Activated CD8-positive, alpha-beta T cell treated with anti-CD3 and anti-CD28 coated beads for 36 hours (primary cell): ENCODE data around the gene SOCS3. TPM values are rescaled to one million over a fixed set of nuclear protein-coding genes. Genes with fewer than 3 reads are reported as not detected.

Experiments
- ATAC-seq: fragments of 200-7000 bp; cut with Tn5 transposase; one replicate; pipeline ENCODE4 v1.10.0; 2021; ENCODE audit warnings: mild to moderate bottlenecking, moderate library complexity
- CTCF ChIA-PET: fragments of 350-600 bp; sonication (Branson Sonifier 250); formaldehyde crosslinking; loops from one replicate; lab custom pipeline; 2021; ENCODE audit warnings: antibody characterized with exemption; lab: Charles Lee
- POLR2A ChIA-PET: fragments of 350-600 bp; sonication (Branson Sonifier 250); formaldehyde crosslinking; loops from one replicate; lab custom pipeline; 2021; ENCODE audit warnings: antibody characterized with exemption; lab: Charles Lee
- DNase-seq: peaks from one replicate; pipeline ENCODE4 v3.0.0-alpha.2; 2020
- H3K27ac Mint-ChIP-seq: one replicate; pipeline ENCODE4 v1.8.0; 2021; ENCODE audit warnings: mild to moderate bottlenecking, mixed read lengths
- H3K27me3 Mint-ChIP-seq: one replicate; pipeline ENCODE4 v1.8.0; 2021; ENCODE audit warnings: mixed read lengths
- H3K36me3 Mint-ChIP-seq: one replicate; pipeline ENCODE4 v1.8.0; 2021; ENCODE audit warnings: low read depth, mixed read lengths
- H3K4me1 Mint-ChIP-seq: one replicate; pipeline ENCODE4 v1.8.0; 2021; ENCODE audit warnings: low read depth, mixed read lengths
- H3K4me3 Mint-ChIP-seq: one replicate; pipeline ENCODE4 v1.8.0; 2021; ENCODE audit warnings: mild to moderate bottlenecking, moderate library complexity, mixed read lengths
- H3K9me3 Mint-ChIP-seq: one replicate; pipeline ENCODE4 v1.8.0; 2021; ENCODE audit warnings: mixed read lengths
- CTCF ChIP-seq: fragments of 200-600 bp; IDR thresholded peaks from one replicate; pipeline ENCODE4 v1.8.0; 2022; ENCODE audit warnings: antibody characterized with exemption, mild to moderate bottlenecking
- intact Hi-C: fragments of 100-400 bp; cut with micrococcal nuclease; formaldehyde crosslinking; loops from one replicate; pipeline ENCODE4 v1.10.0; 2022
- total RNA-seq, 2 experiments: library from RNA; stranded (reverse); gene quantifications; one replicate each; pipeline ENCODE4 v1.2.3, GENCODE V29; 2021

The SOCS3 gene
- total RNA-seq, 2 experiments from 2014 or later, result 48.6 to 49.1 TPM

- ATAC-seq (no peak), DNase-seq (no peak)
- Mint-ChIP-seq H3K4me3 (no peak overlapping the region), H3K27me3 (no peaks in the 10 kb centered on the region), H3K27ac (peak overlapping the region; percentile 8), H3K9me3 (no peaks in the 10 kb centered on the region), H3K4me1 (peaks cover 4% of the 10 kb centered on the region), H3K36me3 (peaks cover 70% of the 10 kb centered on the region)
- TF ChIP-seq CTCF, result no peak
- POLR2A ChIA-PET, result interaction anchor here (0.9 to 1.1 kb wide), 3 partner anchors 14 to 18 kb away, joined by 3 to 5 read pairs (median 3); no protein-coding TSS in a partner anchor
- CTCF ChIA-PET, result interaction anchor here (1.1 to 1.3 kb wide), 2 partner anchors 16 to 25 kb away, joined by 3 to 6 read pairs; no protein-coding TSS in a partner anchor
- intact Hi-C loops, result no loop called here
These were observed 36.8 kb upstream of the SOCS3 start for GRCh38 chr17:78396441-78397337.

GRCh38 chr17:78395155-78395554 is 35.3 kb upstream of the SOCS3 start:
- Mint-ChIP-seq H3K36me3 (peaks cover 65% of the 10 kb centered on the region), H3K27ac (no peak overlapping the region), H3K4me3 (no peak overlapping the region), H3K27me3 (no peaks in the 10 kb centered on the region), H3K4me1 (peaks cover 13% of the 10 kb centered on the region), H3K9me3 (no peaks in the 10 kb centered on the region)
- intact Hi-C loops, result no loop called here
- DNase-seq, result no peak
- no peak for ATAC-seq
- no peak for TF ChIP-seq CTCF
- POLR2A ChIA-PET, result interaction anchor here (0.7 kb wide), 1 partner anchor 19 kb away, joined by 3 read pairs; no protein-coding TSS in a partner anchor
- CTCF ChIA-PET, result no interaction called here

- no peak overlapping the region for H3K27ac Mint-ChIP-seq
- intact Hi-C loops, result no loop called here
- peaks cover 20% of the 10 kb centered on the region for H3K4me1 Mint-ChIP-seq
- CTCF ChIA-PET, result no interaction called here
- H3K9me3 Mint-ChIP-seq, result no peaks in the 10 kb centered on the region
- H3K27me3 Mint-ChIP-seq, result no peaks in the 10 kb centered on the region
- DNase-seq (no peak), ATAC-seq (no peak)
- TF ChIP-seq CTCF, result no peak
- H3K36me3 Mint-ChIP-seq, result peaks cover 58% of the 10 kb centered on the region
- no peak overlapping the region for H3K4me3 Mint-ChIP-seq
- POLR2A ChIA-PET, result no interaction called here
These were observed 34.3 kb upstream of the SOCS3 start for GRCh38 chr17:78394209-78394608.

GRCh38 chr17:78393575-78393974 is 33.7 kb upstream of the SOCS3 start:
- ATAC-seq, result no peak
- Mint-ChIP-seq H3K9me3 (no peaks in the 10 kb centered on the region), H3K36me3 (peaks cover 54% of the 10 kb centered on the region), H3K27ac (no peak overlapping the region), H3K4me3 (no peak overlapping the region), H3K4me1 (peaks cover 24% of the 10 kb centered on the region), H3K27me3 (no peaks in the 10 kb centered on the region)
- ChIA-PET POLR2A (no interaction called here), CTCF (no interaction called here)
- DNase-seq, result no peak
- intact Hi-C loops, result no loop called here
- TF ChIP-seq CTCF, result no peak

- peaks cover 33% of the 10 kb centered on the region for H3K4me1 Mint-ChIP-seq
- ChIA-PET CTCF (interaction anchor here (0.8 to 3.0 kb wide), 4 partner anchors 11 to 31 kb away, joined by 3 to 17 read pairs (median 5); no protein-coding TSS in a partner anchor), POLR2A (interaction anchor here (0.9 to 2.7 kb wide), 5 partner anchors 10 to 19 kb away, joined by 3 to 10 read pairs (median 5); partner anchors contain the start of gene PGS1)
- no peak for TF ChIP-seq CTCF
- intact Hi-C loops, result no loop called here
- H3K27me3 Mint-ChIP-seq, result no peaks in the 10 kb centered on the region
- no peaks in the 10 kb centered on the region for H3K9me3 Mint-ChIP-seq
- H3K36me3 Mint-ChIP-seq, result peaks cover 55% of the 10 kb centered on the region
- H3K4me3 Mint-ChIP-seq, result no peak overlapping the region
- H3K27ac Mint-ChIP-seq, result peak overlapping the region; percentile 36
- DNase-seq, result no peak
- no peak for ATAC-seq
These were observed 32.4 kb upstream of the SOCS3 start for GRCh38 chr17:78392295-78392694.
